B cell (primary cell): ENCODE data around the gene SERTM2. TPM values are rescaled to one million over a fixed set of nuclear protein-coding genes. Genes with fewer than 3 reads are reported as not detected.

Source experiments
- ATAC-seq: fragments of 200-7000 bp; cut with Tn5 transposase; one replicate; pipeline ENCODE4 v1.10.0; 2021; ENCODE audit warnings: low read depth, mild to moderate bottlenecking, moderate number of reproducible peaks, moderate library complexity
- CTCF ChIA-PET: fragments of 350-600 bp; sonication (Branson Sonifier 250); formaldehyde crosslinking; loops from one replicate; lab custom pipeline; 2021; ENCODE audit warnings: antibody characterized with exemption, inconsistent platforms; lab: Charles Lee
- POLR2A ChIA-PET: fragments of 350-600 bp; sonication (Branson Sonifier 250); formaldehyde crosslinking; loops from one replicate; lab custom pipeline; 2021; ENCODE audit warnings: antibody characterized with exemption; lab: Charles Lee
- DNase-seq: peaks from one replicate; pipeline ENCODE4 v3.0.0; 2013
- H2AFZ ChIP-seq: 2 replicates; pipeline ENCODE4 v1.6.1; 2012; ENCODE audit warnings: mild to moderate bottlenecking, low read depth, low read length; ENCODE audit not compliant: insufficient read depth, poor library complexity, severe bottlenecking
- H3K27ac ChIP-seq, 2 donors: 1 replicate in 1 of 2; 2 replicates in 1 of 2; pipeline ENCODE4 v1.5.1; 2012 to 2013; ENCODE audit warnings: low read length in 2 of 2, mild to moderate bottlenecking in 2 of 2, moderate library complexity in 1 of 2
- H3K27me3 ChIP-seq, 4 experiments: fragments of 200-600 bp in 1 of 4; sonication (generic) in 1 of 4; replicated peaks in 1 of 4; 1 replicate in 2 of 4; 2 replicates in 2 of 4; pipeline versions ENCODE4 v1.6.1 to v1.7.0; 2013 to 2016; ENCODE audit warnings: low read length in 3 of 4, mild to moderate bottlenecking in 2 of 4, mixed read lengths in 1 of 4, moderate library complexity in 1 of 4; ENCODE audit not compliant: insufficient read depth in 4 of 4, control insufficient read depth in 3 of 4; ENCODE audit errors: control extremely low read depth in 1 of 4
- H3K36me3 ChIP-seq, 2 experiments: replicated peaks in 1 of 2; 1 replicate in 1 of 2; 2 replicates in 1 of 2; pipeline versions ENCODE4 v1.6.1 to v1.7.1; 2013; ENCODE audit warnings: low read length in 1 of 2; ENCODE audit not compliant: insufficient read depth in 2 of 2, control insufficient read depth in 1 of 2; ENCODE audit errors: control extremely low read depth in 1 of 2, extremely low read depth in 1 of 2
- H3K4me1 ChIP-seq, 2 donors: fragments of 200-600 bp in 1 of 2; sonication (generic) in 1 of 2; 1 replicate in 1 of 2; 2 replicates in 1 of 2; pipeline versions ENCODE4 v1.5.1 to v1.6.1; 2013 to 2017; ENCODE audit warnings: low read length in 2 of 2; ENCODE audit not compliant: control insufficient read depth in 2 of 2, insufficient read depth in 2 of 2
- H3K4me2 ChIP-seq: replicated peaks from 2 replicates; pipeline ENCODE3; 2012; ENCODE audit warnings: mild to moderate bottlenecking, low read depth, low read length; ENCODE audit not compliant: poor library complexity, severe bottlenecking
- H3K4me3 ChIP-seq, 5 experiments: fragments of 200-600 bp in 1 of 5; sonication (generic) in 1 of 5; 1 replicate in 3 of 5; 2 replicates in 2 of 5; pipeline versions ENCODE4 v1.5.1 to v1.7.0; 2011 to 2016; ENCODE audit warnings: low read length in 4 of 5, mild to moderate bottlenecking in 4 of 5, low read depth in 2 of 5, control low read depth in 1 of 5, moderate library complexity in 1 of 5; ENCODE audit not compliant: insufficient read depth in 1 of 5; ENCODE audit errors: control extremely low read depth in 1 of 5, extremely low read depth in 1 of 5
- H3K79me2 ChIP-seq: fragments of 200-600 bp; sonication (generic); one replicate; pipeline ENCODE4 v1.6.0; 2016; ENCODE audit warnings: low read length; ENCODE audit not compliant: control insufficient read depth, insufficient read depth
- H3K9ac ChIP-seq: fragments of 200-600 bp; sonication (generic); 2 replicates; pipeline ENCODE4 v1.6.1; 2017; ENCODE audit warnings: mild to moderate bottlenecking, low read length, moderate library complexity
- H3K9me3 ChIP-seq, 3 donors: one replicate each; pipeline versions ENCODE4 v1.6.1 to v1.7.1; 2013; ENCODE audit warnings: low read length in 2 of 3; ENCODE audit not compliant: control insufficient read depth in 2 of 3, insufficient read depth in 1 of 3; ENCODE audit errors: control extremely low read depth in 1 of 3
- H4K20me1 ChIP-seq: 2 replicates; pipeline ENCODE4 v1.6.0; 2012; ENCODE audit warnings: mild to moderate bottlenecking, low read length; ENCODE audit not compliant: insufficient read depth, control insufficient read depth, poor library complexity, severe bottlenecking
- H3K27ac Mint-ChIP-seq: one replicate; pipeline ENCODE4 v1.8.0; 2021; ENCODE audit warnings: mixed read lengths
- H3K27me3 Mint-ChIP-seq: one replicate; pipeline ENCODE4 v1.8.0; 2021; ENCODE audit warnings: mixed read lengths
- H3K4me1 Mint-ChIP-seq: one replicate; pipeline ENCODE4 v1.8.0; 2021; ENCODE audit warnings: mixed read lengths
- H3K4me3 Mint-ChIP-seq: one replicate; pipeline ENCODE4 v1.8.0; 2021; ENCODE audit warnings: mixed read lengths
- H3K9me3 Mint-ChIP-seq: one replicate; pipeline ENCODE4 v1.8.0; 2022; ENCODE audit warnings: mixed read lengths; ENCODE audit not compliant: insufficient read depth
- CTCF ChIP-seq: fragments of 200-600 bp; IDR thresholded peaks from one replicate; pipeline ENCODE4 v1.8.0; 2022; ENCODE audit warnings: antibody characterized with exemption, mild to moderate bottlenecking
- EZH2 ChIP-seq: IDR thresholded peaks from 2 replicates; pipeline ENCODE4 v1.6.1; 2012; ENCODE audit warnings: borderline replicate concordance, low read depth, mild to moderate bottlenecking, moderate library complexity, low read length; ENCODE audit not compliant: insufficient read depth, poor library complexity, severe bottlenecking
- intact Hi-C: fragments of 100-400 bp; cut with micrococcal nuclease; formaldehyde crosslinking; loops from one replicate; pipeline ENCODE4 v1.10.0; 2022
- polyA plus RNA-seq: library from polyadenylated mRNA; depleted of rRNA; stranded (reverse); fragments of >200 nt; gene quantifications from 2 replicates; pipeline ENCODE4 v1.2.3, GENCODE V29; 2012
- total RNA-seq, 2 donors: library from RNA; stranded (reverse); fragments of 120-200 nt in 1 of 2; gene quantifications; 1 replicate in 1 of 2; 2 replicates in 1 of 2; pipeline versions ENCODE4 v1.2.3 to v1.2.4, GENCODE V29; 2013 to 2022

Gene SERTM2
- total and polyA plus RNA-seq, 2 donors (not counting 1 experiment from before 2014, with no cell fraction given) = not detected

GRCh38 chrX:111483881-111484280 is 27.6 kb upstream of the SERTM2 start:
- Mint-ChIP-seq H3K27ac (no peak overlapping the region), H3K4me1 (no peaks in the 10 kb centered on the region), H3K4me3 (no peak overlapping the region), H3K9me3 (no peaks in the 10 kb centered on the region), H3K27me3 (peaks cover 2% of the 10 kb centered on the region)
- no peak for TF ChIP-seq EZH2
- TF ChIP-seq CTCF = no peak
- no peaks in the 10 kb centered on the region for H3K4me1 ChIP-seq
- H3K27ac ChIP-seq = no peak overlapping the region
- no peaks in the 10 kb centered on the region for H3K9me3 ChIP-seq
- ATAC-seq (no peak), DNase-seq (no peak)
- H3K9ac ChIP-seq = no peak overlapping the region
- H3K4me2 ChIP-seq = no peak overlapping the region
- ChIA-PET POLR2A (no interaction called here), CTCF (no interaction called here)
- no peaks in the 10 kb centered on the region for H3K27me3 ChIP-seq
- intact Hi-C loops = no loop called here
- no peaks in the 10 kb centered on the region for H3K79me2 ChIP-seq
- H4K20me1 ChIP-seq = no peaks in the 10 kb centered on the region
- H3K4me3 ChIP-seq = no peak overlapping the region
- H3K36me3 ChIP-seq = no peaks in the 10 kb centered on the region
- no peak overlapping the region for H2AFZ ChIP-seq

GRCh38 chrX:111490688-111491087 is 20.8 kb upstream of the SERTM2 start:
- CTCF ChIA-PET = no interaction called here
- no peaks in the 10 kb centered on the region for H3K4me1 Mint-ChIP-seq

More at GRCh38 chrX:111490688-111491087, 20.8 kb upstream of the SERTM2 start:
- no peaks in the 10 kb centered on the region for H3K9me3 Mint-ChIP-seq
- H3K27me3 Mint-ChIP-seq = peaks cover 2% of the 10 kb centered on the region
- Histone ChIP-seq H2AFZ (no peak overlapping the region), H3K4me3 (no peak overlapping the region), H3K9ac (no peak overlapping the region), H3K36me3 (no peaks in the 10 kb centered on the region), H3K9me3 (no peaks in the 10 kb centered on the region), H3K27ac (no peak overlapping the region), H3K27me3 (no peaks in the 10 kb centered on the region), H3K79me2 (no peaks in the 10 kb centered on the region), H3K4me1 (no peaks in the 10 kb centered on the region), H3K4me2 (no peak overlapping the region), H4K20me1 (no peaks in the 10 kb centered on the region)
- H3K27ac Mint-ChIP-seq = no peak overlapping the region
- ATAC-seq = no peak
- TF ChIP-seq CTCF (no peak), EZH2 (no peak)
- intact Hi-C loops = no loop called here
- POLR2A ChIA-PET = no interaction called here
- H3K4me3 Mint-ChIP-seq = no peak overlapping the region
- no peak for DNase-seq
